Endothelial cell of umbilical vein (primary cell): Measurements from ENCODE around the gene BRD3. TPM values are rescaled to one million over a fixed set of nuclear protein-coding genes. Genes with fewer than 3 reads are reported as not detected.

Experiments used
- BruUV-seq: library from RNA; stranded (reverse); fragments of 400-500 nt; replicated peaks from 2 replicates; lab custom pipeline; 2021; lab: Mats Ljungman, UMichigan
- CTCF ChIA-PET: fragments of 300-600, 350-600 bp; sonication (Branson Sonifier 250); formaldehyde crosslinking; loops from one replicate; lab custom pipeline; 2021; ENCODE audit warnings: antibody characterized with exemption, inconsistent platforms; lab: Charles Lee
- POLR2A ChIA-PET: fragments of 300-600, 350-600 bp; sonication (Branson Sonifier 250); formaldehyde crosslinking; loops from one replicate; lab custom pipeline; 2021; ENCODE audit warnings: antibody characterized with exemption, inconsistent platforms; lab: Charles Lee
- DNase-seq: peaks from one replicate; pipeline ENCODE4 v3.0.0-alpha.2; 2011; ENCODE audit warnings: low read depth, low spot score
- FAIRE-seq: peaks from 2 replicates; lab custom pipeline; 2011; peaks lifted over from hg19 to GRCh38; lab: Jason Lieb, UNC
- H2AFZ ChIP-seq: 2 replicates; pipeline ENCODE4 v1.6.0; 2012; ENCODE audit warnings: low read depth, low read length, control low read depth, inconsistent platforms
- H3K27ac ChIP-seq: 2 replicates; pipeline ENCODE4 v1.5.1; 2011; ENCODE audit warnings: low read depth, mild to moderate bottlenecking, control low read depth, low read length, moderate library complexity; ENCODE audit not compliant: insufficient read depth
- H3K27me3 ChIP-seq, 2 experiments: 2 replicates each; pipeline versions ENCODE4 v1.6.0 to v1.6.1; 2011; ENCODE audit warnings: low read length in 2 of 2, mixed read lengths in 1 of 2; ENCODE audit not compliant: control insufficient read depth in 2 of 2, insufficient read depth in 2 of 2
- H3K36me3 ChIP-seq, 2 experiments: 2 replicates in 1 of 2; 3 replicates in 1 of 2; pipeline ENCODE4 v1.5.1; 2011; ENCODE audit warnings: low read length in 2 of 2, mild to moderate bottlenecking in 1 of 2, moderate library complexity in 1 of 2; ENCODE audit not compliant: control insufficient read depth in 2 of 2, insufficient read depth in 2 of 2; ENCODE audit errors: extremely low read depth in 1 of 2
- H3K4me1 ChIP-seq: 3 replicates; pipeline ENCODE4 v1.5.1; 2011; ENCODE audit warnings: mild to moderate bottlenecking, low read length; ENCODE audit not compliant: control insufficient read depth, insufficient read depth; ENCODE audit errors: extremely low read depth
- H3K4me2 ChIP-seq: 2 replicates; pipeline ENCODE4 v1.6.1; 2011; ENCODE audit warnings: low read length, control low read depth, mixed read lengths; ENCODE audit not compliant: insufficient read depth
- H3K4me3 ChIP-seq, 3 experiments: fragments of 200-600 bp in 1 of 3; sonication (generic), shearing (Covaris generic) in 1 of 3; replicated peaks in 1 of 3; 2 replicates each; pipeline ENCODE4 v1.5.1; 2011 to 2016; ENCODE audit warnings: control low read depth in 3 of 3, low read length in 3 of 3, mild to moderate bottlenecking in 2 of 3, inconsistent platforms in 1 of 3, low read depth in 1 of 3, moderate library complexity in 1 of 3; ENCODE audit not compliant: insufficient read depth in 1 of 3
- H3K79me2 ChIP-seq: 2 replicates; pipeline ENCODE4 v1.6.0; 2012; ENCODE audit warnings: low read length, inconsistent platforms; ENCODE audit not compliant: control insufficient read depth, insufficient read depth
- H3K9ac ChIP-seq: replicated peaks from 2 replicates; pipeline ENCODE3; 2011; ENCODE audit warnings: low read length, control low read depth; ENCODE audit not compliant: insufficient read depth; ENCODE audit errors: extremely low read depth
- H3K9me1 ChIP-seq: replicated peaks from 3 replicates; pipeline ENCODE4 v1.6.0; 2011; ENCODE audit warnings: mild to moderate bottlenecking, low read length; ENCODE audit not compliant: control insufficient read depth, insufficient read depth; ENCODE audit errors: extremely low read depth
- H3K9me3 ChIP-seq: replicated peaks from 2 replicates; pipeline ENCODE4 v1.5.1; 2012; ENCODE audit warnings: low read length, inconsistent platforms; ENCODE audit not compliant: control insufficient read depth, insufficient read depth
- H4K20me1 ChIP-seq: replicated peaks from 2 replicates; pipeline ENCODE3; 2011; ENCODE audit warnings: mild to moderate bottlenecking, low read length; ENCODE audit not compliant: control insufficient read depth, insufficient read depth; ENCODE audit errors: extremely low read depth
- FOS ChIP-seq: IDR thresholded peaks from 2 replicates; pipeline ENCODE4 v1.6.1; 2011; ENCODE audit warnings: mild to moderate bottlenecking, low read length, moderate library complexity, borderline replicate concordance; ENCODE audit not compliant: insufficient read depth
- GATA2 ChIP-seq: IDR thresholded peaks from 2 replicates; pipeline ENCODE4 v1.7.0; 2011; ENCODE audit warnings: low read depth, mild to moderate bottlenecking, moderate library complexity, mixed read lengths, low read length; ENCODE audit not compliant: insufficient read length, insufficient read depth
- POLR2A ChIP-seq: IDR thresholded peaks from 2 replicates; pipeline ENCODE4 v1.6.1; 2012; ENCODE audit warnings: low read depth, mild to moderate bottlenecking, control low read depth, low read length
- dilution Hi-C: fragments of 300-500 bp; cut with MboI; formaldehyde crosslinking; loops from one replicate; pipeline ENCODE4 v1.15.0; 2019; ENCODE audit warnings: low sequenced_read_pairs; ENCODE audit not compliant: extremely low pct_ligation_motif_present
- intact Hi-C: fragments of 100-400 bp; cut with micrococcal nuclease; formaldehyde crosslinking; loops from one replicate; pipeline ENCODE4 v1.10.0; 2022
- polyA plus RNA-seq, 4 experiments: library from polyadenylated mRNA; depleted of rRNA in 3 of 4; stranded (reverse) in 3 of 4; unstranded in 1 of 4; fragments of >200 nt; gene quantifications; 2 replicates each; pipeline versions ENCODE4 v1.2.1 to v1.2.3, GENCODE V29; 2011 to 2012; ENCODE audit warnings: missing spikeins in 1 of 4
- total RNA-seq: library from RNA; stranded (reverse); gene quantifications from 2 replicates; pipeline ENCODE4 v1.2.3, GENCODE V29; 2021
- TF ChIP-seq, protein P1 (sequence below): IDR thresholded peaks from 2 replicates; pipeline ENCODE4 v1.6.1; 2011; ENCODE audit not compliant: insufficient read depth, insufficient read length

Gene BRD3
- total and polyA plus RNA-seq, 2 donors (not counting 3 experiments of a cell fraction or from before 2014, with no cell fraction given): 10.5 to 47.1 TPM

- CTCF ChIA-PET: no interaction called here
- intact Hi-C loops: no loop called here
- Histone ChIP-seq H4K20me1 (no peaks in the 10 kb centered on the region), H3K79me2 (no peaks in the 10 kb centered on the region), H3K9ac (no peak overlapping the region), H3K9me3 (no peaks in the 10 kb centered on the region), H3K27me3 (peaks cover 0 to 3% of the 10 kb centered on the region in 2 experiments), H3K4me1 (no peaks in the 10 kb centered on the region), H3K9me1 (no peaks in the 10 kb centered on the region), H3K4me3 (no peak overlapping the region), H3K4me2 (no peak overlapping the region), H3K27ac (no peak overlapping the region), H2AFZ (no peak overlapping the region), H3K36me3 (no peaks in the 10 kb centered on the region)
- POLR2A ChIA-PET: no interaction called here
- no TSS peak for BruUV-seq
- DNase-seq (no peak), FAIRE-seq (no peak)
- dilution Hi-C loops: no loop called here
- no peak for TF ChIP-seq POLR2A
Observed at GRCh38 chr9:134011401-134011800, 56.4 kb downstream of the BRD3 start.

DNA sequence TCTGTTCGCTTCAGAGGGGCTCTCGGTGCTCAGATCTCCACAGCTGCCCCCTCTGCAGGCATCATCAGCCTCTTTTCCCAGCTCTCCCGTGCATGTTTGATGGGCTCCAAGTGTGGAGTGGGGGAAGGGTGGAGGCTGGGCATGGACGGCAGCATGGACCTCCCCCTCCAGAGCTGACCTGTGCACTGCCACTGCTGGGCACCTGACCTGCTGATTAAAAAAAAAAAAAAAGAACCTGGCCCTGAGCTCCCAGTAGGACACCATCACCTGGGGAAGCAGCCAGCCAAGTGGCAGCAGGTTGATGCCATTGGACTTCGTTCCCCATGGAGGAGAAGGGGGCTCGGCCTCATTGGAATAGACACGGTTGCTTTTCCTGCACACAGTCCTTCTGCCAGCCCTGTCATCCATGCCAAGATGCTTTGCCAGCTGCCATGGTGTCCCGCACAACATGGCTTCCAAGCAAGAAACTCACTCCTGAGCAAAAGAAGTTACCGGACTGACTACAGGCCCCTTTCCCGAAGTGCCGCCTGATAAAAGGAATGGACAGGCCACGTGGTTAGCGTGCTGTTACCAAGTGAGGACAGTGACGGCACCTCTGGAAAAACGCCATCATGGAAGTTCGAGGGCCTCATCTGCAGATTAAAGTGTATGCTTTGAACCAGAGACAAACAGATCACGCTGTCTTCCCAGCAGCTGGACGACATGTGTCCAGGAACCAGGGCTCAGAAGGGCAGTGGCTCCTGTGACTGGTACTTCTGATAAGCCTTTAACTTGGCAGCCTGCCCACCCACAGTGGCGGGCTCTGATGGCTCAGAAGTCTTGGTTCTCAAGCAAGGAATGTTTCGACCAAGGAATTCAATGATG, 57.3 kb downstream of the BRD3 start:
- peak; percentile 82 for DNase-seq

More for the DNA sequence above, 57.3 kb downstream of the BRD3 start:
- ChIA-PET CTCF (no interaction called here), POLR2A (no interaction called here)
- Histone ChIP-seq H3K9me3 (no peaks in the 10 kb centered on the region), H3K4me1 (no peaks in the 10 kb centered on the region), H3K27ac (no peak overlapping the region), H3K9me1 (no peaks in the 10 kb centered on the region), H4K20me1 (no peaks in the 10 kb centered on the region), H2AFZ (no peak overlapping the region), H3K9ac (no peak overlapping the region), H3K79me2 (no peaks in the 10 kb centered on the region), H3K4me2 (no peak overlapping the region), H3K36me3 (no peaks in the 10 kb centered on the region), H3K4me3 (no peak overlapping the region), H3K27me3 (peaks cover 0 to 3% of the 10 kb centered on the region in 2 experiments)
- intact Hi-C loops (no loop called here), dilution Hi-C loops (no loop called here)
- peak; percentile 42 for TF ChIP-seq GATA2
- TF ChIP-seq, protein P1, sequence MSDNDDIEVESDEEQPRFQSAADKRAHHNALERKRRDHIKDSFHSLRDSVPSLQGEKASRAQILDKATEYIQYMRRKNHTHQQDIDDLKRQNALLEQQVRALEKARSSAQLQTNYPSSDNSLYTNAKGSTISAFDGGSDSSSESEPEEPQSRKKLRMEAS: peak; percentile 73
- no peak for TF ChIP-seq FOS
- no TSS peak for BruUV-seq
- no peak for FAIRE-seq
